Thymus (tissue), 11 donors: ENCODE results near the gene ARHGAP10. TPM values are rescaled to one million over a fixed set of nuclear protein-coding genes. Genes with fewer than 3 reads are reported as not detected.
"Not testable (repeated sequence)": the region's sequence is repeated elsewhere in the genome, so short reads cannot be mapped to it uniquely, and the experiment has no call there.

Experiments used
- DNase-seq, 9 donors: peaks; one replicate each; pipeline ENCODE4 v3.0.0-alpha.2; 2013; ENCODE audit warnings: low spot score in 9 of 9, low read depth in 6 of 9, missing footprints in 1 of 9
- H3K27ac ChIP-seq, 2 donors: one replicate each; pipeline ENCODE4 v1.5.1; 2013; ENCODE audit warnings: control low read depth in 1 of 2, low read depth in 1 of 2, low read length in 1 of 2, mild to moderate bottlenecking in 1 of 2, moderate library complexity in 1 of 2
- H3K27me3 ChIP-seq, 2 donors: one replicate each; pipeline ENCODE4 v1.5.1; 2013; ENCODE audit warnings: low read length in 1 of 2; ENCODE audit not compliant: control insufficient read depth in 2 of 2, insufficient read depth in 1 of 2
- H3K36me3 ChIP-seq, 2 donors: one replicate each; pipeline ENCODE4 v1.5.1; 2013; ENCODE audit warnings: low read length in 1 of 2, mild to moderate bottlenecking in 1 of 2, moderate library complexity in 1 of 2; ENCODE audit not compliant: control insufficient read depth in 2 of 2, insufficient read depth in 2 of 2
- H3K4me1 ChIP-seq, 2 donors: one replicate each; pipeline ENCODE4 v1.5.1; 2013; ENCODE audit warnings: low read length in 2 of 2; ENCODE audit not compliant: control insufficient read depth in 2 of 2, insufficient read depth in 2 of 2
- H3K4me3 ChIP-seq, 2 donors: one replicate each; pipeline ENCODE4 v1.5.1; 2013; ENCODE audit warnings: low read length in 2 of 2, control low read depth in 1 of 2, mild to moderate bottlenecking in 1 of 2
- H3K9me3 ChIP-seq, 2 donors: one replicate each; pipeline ENCODE4 v1.5.1; 2013; ENCODE audit warnings: low read length in 1 of 2, mild to moderate bottlenecking in 1 of 2; ENCODE audit not compliant: control insufficient read depth in 2 of 2, insufficient read depth in 1 of 2
- WGBS: extraction: QIAGEN DNeasy Blood & Tissue Kit; methylation state at CpG from one replicate; pipeline ENCODE4 v1.1.7; 2013; 5-methylcytosine and 5-hydroxymethylcytosine counted together
- polyA plus RNA-seq: library from polyadenylated mRNA; stranded (reverse); fragments of 200-250 nt; gene quantifications from one replicate; pipeline ENCODE4 v1.2.3, GENCODE V29; 2013
- total RNA-seq: library from RNA; stranded (reverse); fragments of 120-200 nt; gene quantifications from one replicate; pipeline ENCODE4 v1.2.4, GENCODE V29; 2013
- donor health status: healthy.

The ARHGAP10 gene
- total and polyA plus RNA-seq, 2 donors, result 11.8 to 13.4 TPM

DNA sequence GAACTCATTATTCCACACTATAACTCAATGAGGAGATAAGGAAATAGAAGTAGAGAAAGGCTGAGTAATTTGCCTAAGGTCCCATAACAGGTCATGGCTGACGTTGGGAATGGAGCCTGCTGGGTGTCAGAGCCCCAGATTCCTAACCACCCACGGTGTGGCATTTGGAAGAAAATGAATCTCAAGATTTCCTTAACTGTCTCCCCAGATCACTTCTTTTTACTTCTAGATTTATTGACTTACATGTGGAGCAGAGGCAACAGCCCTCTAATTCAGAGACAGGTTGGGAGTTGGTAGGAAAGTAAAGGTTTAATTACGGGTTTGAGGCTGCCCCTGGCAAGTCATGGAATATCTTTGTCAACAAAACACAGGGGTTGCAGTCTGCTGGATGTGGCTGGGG, 134.0 kb downstream of the ARHGAP10 start:
- Histone ChIP-seq H3K27me3 (no peaks in the 10 kb centered on the region), H3K4me1 (no peaks in the 10 kb centered on the region), H3K9me3 (no peaks in the 10 kb centered on the region), H3K27ac (no peak overlapping the region), H3K36me3 (peaks cover 0 to 8% of the 10 kb centered on the region in 2 donors), H3K4me3 (no peak overlapping the region)
- DNase-seq, result no peak
- 96% methylated on average over 3 of the region's 3 CpGs for WGBS

DNA sequence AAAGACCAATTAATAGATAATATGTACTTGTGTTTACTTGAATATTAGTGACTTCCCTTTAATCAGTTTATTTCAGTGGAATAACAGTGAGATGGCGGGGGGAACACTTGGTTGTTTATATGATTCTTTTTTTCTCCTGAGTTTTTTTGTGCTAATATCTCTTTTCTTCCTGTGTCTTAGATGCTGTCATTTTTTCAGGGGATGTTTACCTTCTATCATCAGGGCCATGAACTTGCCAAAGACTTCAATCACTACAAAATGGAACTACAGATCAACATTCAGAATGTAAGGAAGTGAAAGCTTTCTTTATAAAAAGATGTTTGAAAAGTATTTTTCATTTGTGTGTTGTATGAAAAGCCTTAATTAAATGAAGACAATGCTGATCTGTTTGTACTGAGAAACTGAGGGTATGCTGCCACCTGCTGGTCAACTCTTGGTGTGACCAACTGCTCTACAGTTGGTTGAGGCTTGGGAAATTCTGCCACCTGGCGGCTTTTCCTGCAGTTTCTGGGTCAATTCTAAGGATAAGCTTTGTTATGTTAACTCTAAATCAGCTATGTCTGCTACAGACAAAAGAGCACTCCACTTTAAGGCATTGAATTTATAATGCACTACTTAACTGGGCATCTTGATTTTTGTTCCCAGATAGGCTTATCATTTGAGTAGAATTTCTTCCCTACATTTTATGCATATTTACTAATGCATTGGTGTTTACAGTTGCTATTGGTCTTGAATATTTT, 134.8 kb downstream of the ARHGAP10 start:
- no peak overlapping the region for H3K4me3 ChIP-seq
- no peaks in the 10 kb centered on the region for H3K4me1 ChIP-seq
- WGBS, result 48% methylated on average over 2 of the region's 2 CpGs
- no peaks in the 10 kb centered on the region for H3K9me3 ChIP-seq
- H3K27me3 ChIP-seq, result no peaks in the 10 kb centered on the region
- peaks cover 0 to 6% of the 10 kb centered on the region in 2 donors for H3K36me3 ChIP-seq
- no peak overlapping the region for H3K27ac ChIP-seq
- DNase-seq, result peak; percentile 75 to 99 (median 91)

DNA sequence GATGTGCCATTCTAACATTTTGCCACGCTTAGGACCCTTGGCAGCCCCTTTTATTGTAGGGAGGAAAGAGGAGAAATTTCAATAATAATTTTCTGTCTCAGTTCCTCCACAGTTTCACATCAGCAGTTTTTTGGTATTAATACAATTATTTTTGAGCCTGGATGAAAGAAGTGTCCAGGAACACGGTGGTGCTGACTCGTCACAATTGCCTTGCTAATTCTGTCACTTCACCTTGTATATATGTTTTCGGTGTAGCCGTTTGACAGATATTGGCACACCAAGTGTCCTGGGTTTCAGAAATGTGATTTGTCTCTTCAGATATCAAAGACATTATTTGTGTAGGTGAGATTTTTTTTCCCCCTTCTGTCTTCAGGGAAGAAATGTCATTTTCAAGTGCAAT, 142.2 kb downstream of the ARHGAP10 start:
- WGBS, result 76% methylated on average over 5 of the region's 5 CpGs

DNA sequence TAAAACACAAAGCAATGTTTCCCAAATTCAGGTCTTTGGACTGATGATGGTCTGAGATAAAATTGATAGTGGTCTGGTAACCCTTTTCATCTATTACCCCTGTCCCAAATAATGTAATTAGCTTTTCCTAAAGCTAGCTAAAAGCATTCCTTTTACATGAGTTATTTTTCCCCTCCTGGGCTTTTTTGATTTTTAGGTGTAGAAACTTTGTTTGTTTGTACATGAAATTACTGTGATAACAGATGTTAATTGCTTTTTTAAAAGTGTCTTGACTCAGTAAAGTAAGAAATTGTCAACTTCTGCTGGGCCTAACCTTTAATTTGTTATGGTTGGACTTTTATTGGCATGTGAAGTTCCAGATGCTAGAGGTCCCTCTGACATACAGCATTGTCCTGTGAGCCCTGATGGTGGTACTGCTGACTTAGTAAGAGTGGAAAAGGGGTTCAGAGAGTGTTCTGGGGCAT, 145.5 kb downstream of the ARHGAP10 start:
- Histone ChIP-seq H3K27ac (no peak overlapping the region), H3K9me3 (no peaks in the 10 kb centered on the region), H3K27me3 (no peaks in the 10 kb centered on the region), H3K4me1 (no peaks in the 10 kb centered on the region), H3K4me3 (no peak overlapping the region), H3K36me3 (peaks cover 6 to 9% of the 10 kb centered on the region in 2 donors)
- no peak for DNase-seq

More for the DNA sequence above, 142.2 kb downstream of the ARHGAP10 start:
- Histone ChIP-seq H3K27me3 (no peaks in the 10 kb centered on the region), H3K4me3 (no peak overlapping the region), H3K36me3 (peaks cover 6 to 9% of the 10 kb centered on the region in 2 donors), H3K9me3 (no peaks in the 10 kb centered on the region), H3K27ac (no peak overlapping the region), H3K4me1 (no peaks in the 10 kb centered on the region)
- no peak for DNase-seq

DNA sequence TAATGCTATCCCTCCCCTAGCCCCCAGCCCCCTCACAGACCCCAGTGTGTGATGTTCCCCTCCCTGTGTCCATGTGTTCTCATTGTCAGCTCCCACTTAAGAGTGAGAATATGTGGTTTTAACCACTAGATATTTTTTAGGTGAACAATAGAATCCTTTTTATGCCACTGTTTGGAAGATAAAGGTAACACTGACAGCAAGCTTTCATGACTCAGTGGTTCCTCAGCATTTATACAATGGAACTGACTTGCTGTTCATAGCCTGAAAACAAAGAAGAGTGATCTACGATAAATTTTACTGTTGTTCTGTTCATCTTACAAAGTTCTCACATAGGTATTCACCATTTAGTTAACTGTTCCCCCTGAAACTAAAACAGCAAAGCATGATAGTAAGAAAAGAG, 147.8 kb downstream of the ARHGAP10 start:
- 100% methylated on average over 1 of the region's 1 CpG for WGBS
- H3K36me3 ChIP-seq, result peaks cover 4 to 9% of the 10 kb centered on the region in 2 donors

GRCh38 chr4:147880511-147880910, 148.6 kb downstream of the ARHGAP10 start:
- no peak overlapping the region for H3K27ac ChIP-seq
- peaks cover 0 to 3% of the 10 kb centered on the region in 2 donors for H3K36me3 ChIP-seq
- H3K4me3 ChIP-seq, result no peak overlapping the region
- H3K27me3 ChIP-seq, result no peaks in the 10 kb centered on the region
- WGBS, result 98% methylated on average over 3 of the region's 3 CpGs
- H3K9me3 ChIP-seq, result no peaks in the 10 kb centered on the region
- DNase-seq, result no peak
- H3K4me1 ChIP-seq, result no peaks in the 10 kb centered on the region

More for the DNA sequence above, 147.8 kb downstream of the ARHGAP10 start:
- Histone ChIP-seq H3K4me1 (no peaks in the 10 kb centered on the region), H3K4me3 (no peak overlapping the region), H3K27ac (no peak overlapping the region), H3K27me3 (no peaks in the 10 kb centered on the region), H3K9me3 (no peaks in the 10 kb centered on the region)
- DNase-seq, result no peak

DNA sequence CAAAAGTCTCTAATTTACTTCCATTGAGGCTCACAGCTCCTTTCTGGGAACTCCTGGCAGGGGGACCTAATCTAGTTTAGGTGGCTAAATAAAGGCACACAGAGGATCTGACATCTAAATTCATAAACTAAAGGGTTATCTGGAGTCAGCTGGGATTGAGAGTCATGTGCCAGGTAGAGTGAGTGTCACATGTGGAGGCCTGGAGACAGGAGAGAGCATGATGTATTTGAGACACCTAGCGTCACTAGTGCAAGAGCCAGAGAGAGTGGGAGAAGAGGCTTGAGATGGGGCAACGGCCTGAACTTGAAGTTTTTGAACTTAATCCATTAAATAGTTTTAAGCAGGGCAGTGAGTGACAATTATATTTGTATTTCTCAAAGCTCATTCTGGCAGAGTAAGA, 152.6 kb downstream of the ARHGAP10 start:
- Histone ChIP-seq H3K36me3 (no peaks in the 10 kb centered on the region), H3K4me3 (no peak overlapping the region), H3K27ac (no peak overlapping the region)

GRCh38 chr4:147885216-147885615, 153.3 kb downstream of the ARHGAP10 start:
- 98% methylated on average over 1 of the region's 1 CpG for WGBS
- H3K36me3 ChIP-seq, H3K9me3 ChIP-seq, H3K4me3 ChIP-seq, H3K4me1 ChIP-seq, DNase-seq, H3K27me3 ChIP-seq, H3K27ac ChIP-seq: not testable (repeated sequence)

More for the DNA sequence above, 152.6 kb downstream of the ARHGAP10 start:
- Histone ChIP-seq H3K27me3 (no peaks in the 10 kb centered on the region), H3K9me3 (no peaks in the 10 kb centered on the region), H3K4me1 (no peaks in the 10 kb centered on the region)
- no peak for DNase-seq
- WGBS, result over 99% methylated on average over 2 of the region's 2 CpGs

GRCh38 chr4:147891476-147892115, 159.7 kb downstream of the ARHGAP10 start:
- Histone ChIP-seq H3K27ac (no peak overlapping the region), H3K27me3 (no peaks in the 10 kb centered on the region), H3K9me3 (no peaks in the 10 kb centered on the region), H3K36me3 (no peaks in the 10 kb centered on the region), H3K4me3 (no peak overlapping the region), H3K4me1 (no peaks in the 10 kb centered on the region)
- no peak for DNase-seq
- 90% methylated on average over 6 of the region's 6 CpGs for WGBS
